Esophagus squamous epithelium (tissue), 4 donors: Measurements from ENCODE around the gene ZNG1A.

Experiments used
- CTCF ChIP-seq, 6 experiments: fragments of 450-650 bp in 4 of 6; fragments of 200-600 bp in 2 of 6; sonication (generic) in 2 of 6; IDR thresholded peaks; one replicate each; pipeline ENCODE4 v1.5.1; 2016 to 2019; ENCODE audit warnings: antibody characterized with exemption in 6 of 6, mild to moderate bottlenecking in 4 of 6, moderate library complexity in 4 of 6
- POLR2A ChIP-seq, 4 donors: fragments of 450-650 bp; IDR thresholded peaks; one replicate each; pipeline ENCODE4 v1.6.1; 2017; ENCODE audit warnings: antibody characterized with exemption in 4 of 4, mild to moderate bottlenecking in 4 of 4, moderate library complexity in 3 of 4

- TF ChIP-seq CTCF (IDR thresholded peaks at IDR 0.05) (no peak), POLR2A (IDR thresholded peaks at IDR 0.05) (no peak)
Observed at GRCh38 chr9:224582-225520, 46.0 kb upstream of the ZNG1A start.
